HepG2 (cell line): Measurements from ENCODE around the gene EGFR. TPM values are rescaled to one million over a fixed set of nuclear protein-coding genes. Genes with fewer than 3 reads are reported as not detected.

ENCODE experiments used
- ATF7-NPFF ChIP-seq: sonication (generic); formaldehyde crosslinking; IDR thresholded peaks from 2 replicates; pipeline ENCODE4 v1.8.1; 2023; ENCODE audit warnings: mild to moderate bottlenecking, low read depth, missing genetic modification reagents, moderate library complexity
- ATRX ChIP-seq: sonication (generic); formaldehyde crosslinking; IDR thresholded peaks from 2 replicates; pipeline ENCODE4 v1.4.0; 2020; ENCODE audit warnings: missing genetic modification reagents, borderline replicate concordance
- CBX1 ChIP-seq: IDR thresholded peaks from one replicate; pipeline ENCODE4 v1.6.1; 2016; ENCODE audit warnings: antibody characterized with exemption, low read depth
- FOXC1 ChIP-seq: sonication (generic); formaldehyde crosslinking; IDR thresholded peaks from 2 replicates; pipeline ENCODE4 v1.8.0; 2022; ENCODE audit warnings: mild to moderate bottlenecking, missing genetic modification reagents, borderline replicate concordance
- FOXM1 ChIP-seq: sonication (generic); formaldehyde crosslinking; IDR thresholded peaks from 2 replicates; pipeline ENCODE4 v1.5.0; 2020; ENCODE audit warnings: missing genetic modification reagents
- GTF2F1 ChIP-seq: fragments of 150-350 bp; IDR thresholded peaks from 2 replicates; pipeline ENCODE4 v1.6.1; 2014; ENCODE audit warnings: low read length
- KDM6A ChIP-seq: IDR thresholded peaks from 2 replicates; pipeline ENCODE4 v1.6.1; 2016; ENCODE audit warnings: low read depth
- MAZ ChIP-seq, 2 experiments: sonication (generic) in 1 of 2; formaldehyde crosslinking in 1 of 2; IDR thresholded peaks; 2 replicates each; pipeline versions ENCODE4 v1.5.0 to v1.6.1; 2012 to 2020; ENCODE audit warnings: low read depth in 2 of 2, mild to moderate bottlenecking in 2 of 2, borderline replicate concordance in 1 of 2, improper control_type of control experiment in 1 of 2, low read length in 1 of 2, missing genetic modification reagents in 1 of 2, moderate library complexity in 1 of 2
- PAF1 ChIP-seq: IDR thresholded peaks from 2 replicates; pipeline ENCODE4 v1.6.1; 2016; ENCODE audit warnings: missing genetic modification reagents, missing compliant biosample characterization
- RBM39 ChIP-seq: fragments of 200-400 bp; formaldehyde crosslinking; IDR thresholded peaks from one replicate; pipeline ENCODE4 v1.6.1; 2018; ENCODE audit warnings: antibody characterized with exemption, mild to moderate bottlenecking, low read depth, low read length; ENCODE audit not compliant: poor library complexity, severe bottlenecking
- SIX4 ChIP-seq: sonication (generic); formaldehyde crosslinking; IDR thresholded peaks from 2 replicates; pipeline ENCODE4 v1.4.0; 2020; ENCODE audit warnings: missing genetic modification reagents
- SOX5 ChIP-seq: IDR thresholded peaks from 2 replicates; pipeline ENCODE4 v1.6.1; 2016; ENCODE audit warnings: borderline replicate concordance
- TBX3 ChIP-seq: fragments of 450-650 bp; IDR thresholded peaks from 2 replicates; pipeline ENCODE4 v1.6.1; 2017; ENCODE audit warnings: antibody characterized with exemption, mild to moderate bottlenecking, inconsistent platforms, borderline replicate concordance
- ZBTB1 ChIP-seq: sonication (generic); formaldehyde crosslinking; IDR thresholded peaks from 2 replicates; pipeline ENCODE4 v1.4.0; 2020; ENCODE audit warnings: missing genetic modification reagents, borderline replicate concordance
- ZFP82 ChIP-seq: sonication (generic); formaldehyde crosslinking; IDR thresholded peaks from 2 replicates; pipeline ENCODE4 v1.5.1; 2020; ENCODE audit warnings: mild to moderate bottlenecking, missing genetic modification reagents, borderline replicate concordance
- ZNF260 ChIP-seq: sonication (generic); formaldehyde crosslinking; IDR thresholded peaks from 2 replicates; pipeline ENCODE4 v1.4.0; 2020; ENCODE audit warnings: missing genetic modification reagents, low read depth, mild to moderate bottlenecking, borderline replicate concordance
- ZNF562 ChIP-seq: sonication (generic); formaldehyde crosslinking; IDR thresholded peaks from 2 replicates; pipeline ENCODE4 v1.8.0; 2022; ENCODE audit warnings: missing genetic modification reagents, borderline replicate concordance
- ZNF720 ChIP-seq: sonication (generic); formaldehyde crosslinking; IDR thresholded peaks from 2 replicates; pipeline ENCODE4 v1.4.0; 2020; ENCODE audit warnings: missing genetic modification reagents
- ZNF749 ChIP-seq: sonication (generic); formaldehyde crosslinking; IDR thresholded peaks from 2 replicates; pipeline ENCODE4 v1.8.0; 2022; ENCODE audit warnings: mild to moderate bottlenecking, missing genetic modification reagents, moderate library complexity, borderline replicate concordance
- polyA plus RNA-seq, 8 experiments: library from polyadenylated mRNA; depleted of rRNA in 3 of 8; stranded (reverse) in 7 of 8; unstranded in 1 of 8; fragments of >200 nt; fragmentation: Illumina TruSeq in 4 of 8; extraction: Trizol in 4 of 8; gene quantifications; 2 replicates each; pipeline versions ENCODE4 v1.2.1 to v1.2.3, GENCODE V29; 2011 to 2016; ENCODE audit warnings: low read depth in 4 of 8, missing spikeins in 1 of 8, mixed read lengths in 1 of 8; ENCODE audit not compliant: insufficient read depth in 1 of 8
- total RNA-seq, 5 experiments: library from RNA; depleted of rRNA; stranded (reverse); fragments of >200 nt; fragmentation: Illumina TruSeq; extraction: Trizol; gene quantifications; 2 replicates each; pipeline ENCODE4 v1.2.3, GENCODE V29; 2016; ENCODE audit warnings: low read depth in 1 of 5
- TF ChIP-seq, protein P1 (sequence below): conservative IDR thresholded peaks from 2 replicates; pipeline ENCODE4 v1.6.1; 2018; ENCODE audit warnings: missing genetic modification reagents
- TF ChIP-seq, protein P2 (sequence below): sonication (generic); formaldehyde crosslinking; IDR thresholded peaks from 2 replicates; pipeline ENCODE4 v1.4.0; 2020; ENCODE audit warnings: missing genetic modification reagents; ENCODE audit errors: not compliant biosample characterization
- TF ChIP-seq, protein P3 (sequence below): sonication (generic); formaldehyde crosslinking; IDR thresholded peaks from 2 replicates; pipeline ENCODE4 v1.4.0; 2020; ENCODE audit warnings: missing genetic modification reagents
- TF ChIP-seq, protein P4 (sequence below): sonication (generic); formaldehyde crosslinking; IDR thresholded peaks from 2 replicates; pipeline ENCODE4 v1.8.0; 2022; ENCODE audit warnings: mild to moderate bottlenecking, missing genetic modification reagents, moderate library complexity
- TF ChIP-seq, protein P5 (sequence below): fragments of 450-650 bp; IDR thresholded peaks from 2 replicates; pipeline ENCODE4 v1.6.1; 2016

Gene EGFR
- total and polyA plus RNA-seq, 2 of the 13 experiments (the other 11 are each of a cell fraction or from before 2014, with no cell fraction given), result 7.0 to 10.0 TPM

DNA sequence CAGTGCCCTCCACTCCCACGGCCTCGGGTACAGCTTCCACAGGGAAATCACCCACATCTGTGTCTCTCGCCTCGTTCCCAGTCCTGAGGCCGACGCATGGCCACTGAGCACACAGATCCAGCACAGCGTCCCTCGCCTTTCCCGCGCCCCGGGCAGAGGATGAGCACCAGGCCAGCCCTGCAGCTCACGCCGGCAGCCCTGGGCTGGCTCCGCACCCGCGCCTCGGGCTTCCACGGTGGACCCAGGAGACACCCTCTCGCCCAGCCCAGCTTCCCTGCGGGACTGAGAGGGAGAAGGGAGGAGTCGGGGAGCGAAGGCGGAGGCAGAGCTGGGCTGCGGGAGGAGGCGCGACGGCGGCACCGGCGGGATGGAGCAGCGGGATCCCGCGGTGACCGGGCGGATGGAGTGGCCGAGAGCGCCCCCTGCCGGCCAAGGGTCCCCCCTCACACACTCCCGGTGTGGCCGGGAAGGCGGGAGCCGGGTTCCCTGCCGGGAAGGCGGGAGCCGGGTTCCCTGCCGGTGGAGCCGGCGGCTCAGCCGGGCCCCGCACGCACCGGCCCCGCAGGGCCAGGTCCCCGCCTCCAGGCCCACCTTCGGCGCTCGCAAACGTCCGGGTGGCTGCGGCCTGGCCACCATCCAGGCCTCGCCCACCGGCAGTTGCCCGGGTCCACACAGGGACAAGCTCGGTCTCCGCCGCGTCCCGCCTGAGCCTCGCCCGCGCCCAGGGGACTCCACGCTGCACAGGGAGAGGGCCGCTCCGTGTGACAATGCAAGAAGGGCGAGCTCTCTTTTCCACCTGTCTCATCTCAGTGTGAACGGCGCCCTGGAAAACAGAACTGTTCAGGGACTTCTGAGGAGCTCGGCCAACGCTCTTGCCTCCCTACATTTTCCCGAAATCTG is 236.0 kb downstream of the EGFR start (continued):
- TF ChIP-seq, protein P1, sequence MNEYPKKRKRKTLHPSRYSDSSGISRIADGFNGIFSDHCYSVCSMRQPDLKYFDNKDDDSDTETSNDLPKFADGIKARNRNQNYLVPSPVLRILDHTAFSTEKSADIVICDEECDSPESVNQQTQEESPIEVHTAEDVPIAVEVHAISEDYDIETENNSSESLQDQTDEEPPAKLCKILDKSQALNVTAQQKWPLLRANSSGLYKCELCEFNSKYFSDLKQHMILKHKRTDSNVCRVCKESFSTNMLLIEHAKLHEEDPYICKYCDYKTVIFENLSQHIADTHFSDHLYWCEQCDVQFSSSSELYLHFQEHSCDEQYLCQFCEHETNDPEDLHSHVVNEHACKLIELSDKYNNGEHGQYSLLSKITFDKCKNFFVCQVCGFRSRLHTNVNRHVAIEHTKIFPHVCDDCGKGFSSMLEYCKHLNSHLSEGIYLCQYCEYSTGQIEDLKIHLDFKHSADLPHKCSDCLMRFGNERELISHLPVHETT, result peak; percentile 66; the same call in 1 of the 2 replicates
- TF ChIP-seq TBX3 (no peak), KDM6A (CRISPR knock-in tag) (no peak), ZNF720 (CRISPR knock-in tag) (no peak), PAF1 (CRISPR knock-in tag) (no peak), ATF7-NPFF (CRISPR knock-in tag) (peak; percentile 54; the same call in 1 of the 2 replicates), CBX1 (no peak), SOX5 (CRISPR knock-in tag) (0 out of 2 replicates have a peak, but pooled peaks have one; percentile 23), ZBTB1 (CRISPR knock-in tag) (no peak), GTF2F1 (no peak), ZNF749 (peak; percentile 81; the same call in 1 of the 2 replicates), ATRX (0 out of 2 replicates have a peak, but pooled peaks have one; percentile 58), MAZ (IDR thresholded peaks at IDR 0.05; ENCODE audit: borderline replicate concordance, low read depth, low read length) (no peak), MAZ (CRISPR knock-in tag; IDR thresholded peaks at IDR 0.05; ENCODE audit: low read depth) (no peak; the same call in 1 of the 2 replicates), RBM39 (peak; percentile 18), ZNF260 (no peak), ZFP82 (CRISPR knock-in tag) (no peak), FOXM1 (CRISPR knock-in tag) (no peak), FOXC1 (peak; percentile 58; the same call in 1 of the 2 replicates), SIX4 (CRISPR knock-in tag) (no peak), ZNF562 (CRISPR knock-in tag) (no peak)
- TF ChIP-seq, protein P2, sequence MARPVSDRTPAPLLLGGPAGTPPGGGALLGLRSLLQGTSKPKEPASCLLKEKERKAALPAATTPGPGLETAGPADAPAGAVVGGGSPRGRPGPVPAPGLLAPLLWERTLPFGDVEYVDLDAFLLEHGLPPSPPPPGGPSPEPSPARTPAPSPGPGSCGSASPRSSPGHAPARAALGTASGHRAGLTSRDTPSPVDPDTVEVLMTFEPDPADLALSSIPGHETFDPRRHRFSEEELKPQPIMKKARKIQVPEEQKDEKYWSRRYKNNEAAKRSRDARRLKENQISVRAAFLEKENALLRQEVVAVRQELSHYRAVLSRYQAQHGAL (CRISPR knock-in tag), result no peak
- TF ChIP-seq, protein P3, sequence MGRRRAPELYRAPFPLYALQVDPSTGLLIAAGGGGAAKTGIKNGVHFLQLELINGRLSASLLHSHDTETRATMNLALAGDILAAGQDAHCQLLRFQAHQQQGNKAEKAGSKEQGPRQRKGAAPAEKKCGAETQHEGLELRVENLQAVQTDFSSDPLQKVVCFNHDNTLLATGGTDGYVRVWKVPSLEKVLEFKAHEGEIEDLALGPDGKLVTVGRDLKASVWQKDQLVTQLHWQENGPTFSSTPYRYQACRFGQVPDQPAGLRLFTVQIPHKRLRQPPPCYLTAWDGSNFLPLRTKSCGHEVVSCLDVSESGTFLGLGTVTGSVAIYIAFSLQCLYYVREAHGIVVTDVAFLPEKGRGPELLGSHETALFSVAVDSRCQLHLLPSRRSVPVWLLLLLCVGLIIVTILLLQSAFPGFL (CRISPR knock-in tag), result no peak
- TF ChIP-seq, protein P4, sequence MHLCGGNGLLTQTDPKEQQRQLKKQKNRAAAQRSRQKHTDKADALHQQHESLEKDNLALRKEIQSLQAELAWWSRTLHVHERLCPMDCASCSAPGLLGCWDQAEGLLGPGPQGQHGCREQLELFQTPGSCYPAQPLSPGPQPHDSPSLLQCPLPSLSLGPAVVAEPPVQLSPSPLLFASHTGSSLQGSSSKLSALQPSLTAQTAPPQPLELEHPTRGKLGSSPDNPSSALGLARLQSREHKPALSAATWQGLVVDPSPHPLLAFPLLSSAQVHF, result 0 out of 2 replicates have a peak, but pooled peaks have one; percentile 19
- TF ChIP-seq, protein P5, sequence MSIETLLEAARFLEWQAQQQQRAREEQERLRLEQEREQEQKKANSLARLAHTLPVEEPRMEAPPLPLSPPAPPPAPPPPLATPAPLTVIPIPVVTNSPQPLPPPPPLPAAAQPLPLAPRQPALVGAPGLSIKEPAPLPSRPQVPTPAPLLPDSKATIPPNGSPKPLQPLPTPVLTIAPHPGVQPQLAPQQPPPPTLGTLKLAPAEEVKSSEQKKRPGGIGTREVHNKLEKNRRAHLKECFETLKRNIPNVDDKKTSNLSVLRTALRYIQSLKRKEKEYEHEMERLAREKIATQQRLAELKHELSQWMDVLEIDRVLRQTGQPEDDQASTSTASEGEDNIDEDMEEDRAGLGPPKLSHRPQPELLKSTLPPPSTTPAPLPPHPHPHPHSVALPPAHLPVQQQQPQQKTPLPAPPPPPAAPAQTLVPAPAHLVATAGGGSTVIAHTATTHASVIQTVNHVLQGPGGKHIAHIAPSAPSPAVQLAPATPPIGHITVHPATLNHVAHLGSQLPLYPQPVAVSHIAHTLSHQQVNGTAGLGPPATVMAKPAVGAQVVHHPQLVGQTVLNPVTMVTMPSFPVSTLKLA, result no peak
